HG02943 (cell line): Measurements from ENCODE around the gene OLFML2B.
"Not testable (repeated sequence)": the region's sequence is repeated elsewhere in the genome, so short reads cannot be mapped to it uniquely, and the experiment has no call there.

ENCODE experiments used
- ATAC-seq: cut with Tn5 transposase; IDR thresholded peaks from one replicate; pipeline ENCODE4 v1.9.1; 2021; ENCODE audit warnings: mild to moderate bottlenecking, low read depth, moderate library complexity; ENCODE audit not compliant: unreplicated experiment

OLFML2B gene

GRCh38 chr1:162036163-162036562, 12.5 kb upstream of the OLFML2B start:
- ATAC-seq: no peak

GRCh38 chr1:162035241-162035640, 11.6 kb upstream of the OLFML2B start:
- no peak for ATAC-seq

- no peak for ATAC-seq
Measured at GRCh38 chr1:162033428-162033827, 9.8 kb upstream of the OLFML2B start.

- ATAC-seq: no peak
Measured at GRCh38 chr1:162030759-162031280, 7.2 kb upstream of the OLFML2B start.

GRCh38 chr1:162029157-162029556, 5.5 kb upstream of the OLFML2B start:
- no peak for ATAC-seq

GRCh38 chr1:162028726-162029125, 5.1 kb upstream of the OLFML2B start:
- no peak for ATAC-seq

- no peak for ATAC-seq
Measured at GRCh38 chr1:162026881-162027280, 3.2 kb upstream of the OLFML2B start.

- no peak for ATAC-seq
Measured at GRCh38 chr1:162025541-162025940, 1.9 kb upstream of the OLFML2B start.

GRCh38 chr1:162023181-162023546, 505 bp downstream of the OLFML2B start:
- ATAC-seq: no peak

- ATAC-seq: no peak
Measured at GRCh38 chr1:162022626-162023025, 1.0 kb downstream of the OLFML2B start.

GRCh38 chr1:162021124-162021523, 2.5 kb downstream of the OLFML2B start:
- no peak for ATAC-seq

GRCh38 chr1:162020150-162020549, 3.5 kb downstream of the OLFML2B start:
- ATAC-seq: no peak

- no peak for ATAC-seq
Measured at GRCh38 chr1:162019446-162019845, 4.2 kb downstream of the OLFML2B start.

GRCh38 chr1:162019006-162019405, 4.7 kb downstream of the OLFML2B start:
- no peak for ATAC-seq

- no peak for ATAC-seq
Measured at GRCh38 chr1:162018418-162018817, 5.3 kb downstream of the OLFML2B start.

- ATAC-seq: not testable (repeated sequence)
Measured at GRCh38 chr1:162017791-162018190, 5.9 kb downstream of the OLFML2B start.

GRCh38 chr1:162016631-162017030, 7.0 kb downstream of the OLFML2B start:
- no peak for ATAC-seq

- ATAC-seq: no peak
Measured at GRCh38 chr1:162015196-162015595, 8.5 kb downstream of the OLFML2B start.

GRCh38 chr1:162014202-162014601, 9.5 kb downstream of the OLFML2B start:
- no peak for ATAC-seq

GRCh38 chr1:162013289-162013688, 10.4 kb downstream of the OLFML2B start:
- no peak for ATAC-seq

GRCh38 chr1:162011337-162012012, 12.2 kb downstream of the OLFML2B start:
- ATAC-seq: no peak

GRCh38 chr1:162010175-162010506, 13.5 kb downstream of the OLFML2B start:
- no peak for ATAC-seq
